GM18507 (cell line): ENCODE measurements around the gene CCL18.
"Not testable (repeated sequence)": the region's sequence is repeated elsewhere in the genome, so short reads cannot be mapped to it uniquely, and the experiment has no call there.

Experiments
- DNase-seq: peaks from one replicate; pipeline ENCODE4 v3.0.0; 2011; ENCODE audit warnings: low read depth; ENCODE audit not compliant: insufficient read length; ENCODE audit errors: extremely low spot score
- FAIRE-seq: peaks from 2 replicates; lab custom pipeline; 2011; peaks lifted over from hg19 to GRCh38; lab: Jason Lieb, UNC

Gene CCL18

DNA sequence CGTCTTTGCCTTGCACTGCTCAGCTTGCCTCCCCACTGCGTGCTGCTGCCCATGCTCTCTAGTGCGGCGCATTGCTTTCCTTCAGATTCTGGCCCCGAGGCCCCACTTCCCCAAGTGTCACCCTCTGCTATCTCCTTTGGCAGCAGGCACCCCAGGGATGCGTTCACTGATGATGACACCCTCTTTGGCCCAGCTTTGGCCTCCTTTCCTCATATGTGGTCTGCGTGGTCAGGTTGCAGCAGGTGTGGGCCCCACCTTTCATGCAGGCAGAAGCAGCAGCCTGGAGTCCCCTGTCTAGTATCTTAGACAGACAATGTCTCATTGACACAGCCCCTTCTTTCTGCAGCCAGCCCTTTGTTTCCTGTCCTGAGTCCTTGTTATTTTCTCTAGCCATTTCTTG lies 30.7 kb downstream of the CCL18 start:
- no peak for DNase-seq
- FAIRE-seq, result no peak

DNA sequence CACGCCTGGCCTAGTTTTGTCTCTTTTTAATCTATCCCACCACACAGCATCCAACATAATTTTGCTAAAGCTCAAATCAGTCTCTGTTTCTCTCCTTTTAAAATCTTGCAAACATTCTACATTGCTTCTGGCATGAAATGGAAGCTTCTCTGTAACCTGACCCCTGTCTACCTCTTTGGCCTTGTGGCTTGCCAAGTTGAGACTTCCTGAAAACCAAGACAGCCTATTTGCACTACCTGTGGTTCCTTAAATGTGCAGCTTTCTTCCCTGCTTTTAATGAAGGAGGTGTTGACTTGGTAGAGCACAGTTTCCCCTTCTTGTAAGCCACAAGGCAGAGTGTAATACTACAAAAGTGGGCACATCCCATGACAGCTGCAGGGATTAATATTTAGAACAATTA lies 31.9 kb downstream of the CCL18 start:
- no peak for DNase-seq
- no peak for FAIRE-seq

DNA sequence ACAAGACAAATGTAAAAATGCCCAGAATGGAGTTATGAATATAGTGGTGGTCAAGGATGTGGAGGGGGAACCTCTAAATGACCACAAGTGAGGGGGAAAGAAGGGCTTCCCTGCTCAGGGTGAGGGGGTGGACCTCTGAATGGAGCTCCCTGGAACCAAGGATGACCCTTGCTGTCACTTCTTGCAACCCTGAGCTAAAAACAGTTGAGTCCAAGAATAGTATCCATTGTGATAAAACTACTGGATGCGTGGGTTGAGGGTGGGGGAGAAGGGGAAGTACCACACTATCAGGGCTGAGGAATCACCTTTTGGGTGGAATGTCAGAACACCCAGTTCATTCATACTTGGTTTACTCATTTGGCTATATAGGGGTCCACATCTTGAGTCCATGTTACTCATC lies 34.9 kb downstream of the CCL18 start:
- FAIRE-seq, DNase-seq: not testable (repeated sequence)

DNA sequence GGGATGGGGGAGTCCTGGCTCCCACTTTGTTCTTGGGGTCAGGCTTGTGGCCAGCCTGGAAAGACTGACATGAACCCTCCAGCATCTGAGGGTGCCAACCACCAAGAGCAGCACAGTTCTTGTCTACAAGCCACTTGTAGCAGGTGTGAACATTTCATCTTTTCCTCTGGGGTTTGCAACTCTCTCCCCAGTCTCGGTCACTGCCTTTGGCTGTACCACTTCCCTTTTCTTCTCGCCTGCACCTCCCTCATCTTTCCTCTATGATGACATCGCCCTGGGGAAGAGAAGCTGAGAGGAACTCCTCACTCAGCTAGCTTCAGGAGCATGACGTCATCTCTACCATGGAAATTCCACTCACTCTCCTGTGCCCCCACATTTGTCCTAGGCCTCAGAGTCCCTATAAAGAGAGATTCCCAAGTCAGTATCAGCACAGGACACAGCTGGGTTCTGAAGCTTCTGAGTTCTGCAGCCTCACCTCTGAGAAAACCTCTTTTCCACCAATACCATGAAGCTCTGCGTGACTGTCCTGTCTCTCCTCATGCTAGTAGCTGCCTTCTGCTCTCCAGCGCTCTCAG lies 39.4 kb downstream of the CCL18 start, which contains the start of gene CCL4:
CCL4 (plus strand) TSS at position 427 of the 575 bp plus-strand sequence; CDS start at position 506, 79 bp downstream.
- not testable (repeated sequence) for DNase-seq, FAIRE-seq

DNA sequence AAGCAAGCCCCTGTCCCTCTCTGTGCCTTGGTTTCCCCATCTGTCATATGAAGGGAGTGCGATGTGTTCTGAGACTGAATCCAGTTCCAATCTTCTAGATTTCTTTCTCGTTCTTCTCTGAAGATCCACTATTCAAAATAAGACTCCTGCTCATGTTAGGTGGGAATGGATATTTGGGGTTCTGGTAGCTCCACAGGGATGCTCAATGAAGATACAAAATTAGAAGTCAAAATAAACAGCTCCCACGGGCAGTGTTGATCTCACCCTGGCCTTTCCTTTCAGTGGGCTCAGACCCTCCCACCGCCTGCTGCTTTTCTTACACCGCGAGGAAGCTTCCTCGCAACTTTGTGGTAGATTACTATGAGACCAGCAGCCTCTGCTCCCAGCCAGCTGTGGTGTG lies 40.2 kb downstream of the CCL18 start:
- FAIRE-seq, DNase-seq: not testable (repeated sequence)

DNA sequence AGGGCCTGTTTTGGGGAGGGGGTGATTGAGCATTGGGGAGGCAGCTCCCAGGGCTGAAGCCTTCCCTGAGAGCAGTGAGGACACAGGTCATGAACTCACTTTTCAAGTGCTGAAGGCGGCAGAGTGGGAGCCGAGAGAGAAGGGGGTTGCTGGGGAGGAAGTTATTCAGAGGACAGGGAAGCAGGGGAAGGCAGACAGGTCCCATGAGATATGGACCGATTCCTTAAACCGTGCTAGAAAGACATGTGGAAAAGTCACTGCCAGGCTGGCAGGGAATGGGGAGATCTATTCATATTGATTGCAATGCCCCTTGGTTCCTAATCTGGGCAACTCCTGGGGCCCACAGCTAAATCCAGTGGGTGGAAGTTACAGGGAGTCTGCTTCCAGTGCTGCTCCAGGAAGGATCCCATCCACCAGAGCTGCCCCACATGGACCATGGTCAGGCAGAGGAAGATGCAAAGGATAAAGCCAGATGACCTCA lies 40.7 kb downstream of the CCL18 start:
- DNase-seq (no peak), FAIRE-seq (no peak)

DNA sequence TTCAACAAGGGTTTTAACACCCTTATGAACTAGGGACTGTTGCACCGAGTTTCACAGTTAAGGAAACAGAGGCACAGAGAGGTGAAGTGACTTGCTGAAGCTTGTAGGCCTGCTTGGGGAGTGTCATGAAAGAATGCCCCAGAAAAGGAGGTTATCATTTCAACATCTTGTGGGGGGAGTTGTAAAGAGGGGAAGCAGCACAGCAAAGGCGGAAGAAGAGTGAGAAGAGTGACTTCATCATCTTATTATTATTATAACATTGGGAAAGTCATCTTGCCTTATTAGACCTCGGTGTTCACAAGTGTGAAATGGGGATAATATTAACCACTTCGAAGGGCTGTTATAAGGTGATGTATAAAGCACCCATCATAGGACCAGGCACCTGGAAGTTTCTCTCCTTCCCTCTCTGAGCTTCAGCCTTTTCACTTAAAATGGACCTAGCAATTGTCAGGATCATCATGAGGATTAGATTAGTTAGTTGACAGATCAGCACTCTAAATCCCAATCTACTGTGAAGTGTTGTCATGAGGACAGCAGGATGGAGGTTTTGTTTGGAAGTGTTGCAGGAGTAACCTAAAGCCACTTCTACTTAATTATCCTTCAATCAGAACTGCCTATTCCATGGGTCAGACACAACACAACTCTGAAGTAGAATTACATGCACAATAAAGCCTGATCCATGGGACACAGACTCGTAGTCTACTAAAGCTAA lies 41.9 kb downstream of the CCL18 start:
- no peak for DNase-seq
- FAIRE-seq, result no peak

DNA sequence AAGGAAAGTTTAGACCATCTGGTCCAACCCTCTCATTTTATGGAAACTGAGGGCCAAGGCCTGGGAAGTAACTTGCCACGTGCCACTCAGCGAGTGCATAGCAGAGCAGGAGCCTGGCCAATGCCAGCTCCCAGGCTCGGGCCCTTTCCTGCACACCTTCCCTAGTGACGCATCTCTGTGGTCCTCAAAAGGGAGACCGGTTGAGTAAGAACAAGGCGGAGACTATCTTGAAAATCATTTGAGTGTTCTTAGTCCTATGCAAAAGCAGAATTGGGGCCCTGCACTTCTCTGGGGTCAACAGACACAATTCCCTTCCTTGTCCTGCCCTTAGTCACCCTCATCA lies 42.4 kb downstream of the CCL18 start:
- DNase-seq (no peak), FAIRE-seq (no peak)

DNA sequence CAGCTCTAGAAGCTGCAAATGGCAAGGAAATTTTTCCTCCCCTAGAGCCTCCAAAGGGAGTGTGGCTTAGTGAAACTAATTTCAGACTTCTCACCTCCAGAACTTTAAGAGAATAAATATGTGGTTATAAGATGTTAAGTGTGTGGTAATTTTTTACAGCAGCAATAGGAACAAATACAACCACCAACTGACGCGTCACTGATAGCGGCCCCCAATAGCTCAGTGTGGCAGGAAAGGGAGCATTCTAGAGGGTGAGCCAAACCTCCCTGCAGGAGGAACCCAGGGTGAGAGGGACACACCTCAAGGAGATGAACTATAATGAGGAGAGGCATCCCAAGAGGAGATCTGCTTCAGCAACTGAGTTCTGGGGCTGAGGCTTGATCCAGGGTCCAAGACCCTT lies 43.6 kb downstream of the CCL18 start:
- DNase-seq (no peak), FAIRE-seq (no peak)

DNA sequence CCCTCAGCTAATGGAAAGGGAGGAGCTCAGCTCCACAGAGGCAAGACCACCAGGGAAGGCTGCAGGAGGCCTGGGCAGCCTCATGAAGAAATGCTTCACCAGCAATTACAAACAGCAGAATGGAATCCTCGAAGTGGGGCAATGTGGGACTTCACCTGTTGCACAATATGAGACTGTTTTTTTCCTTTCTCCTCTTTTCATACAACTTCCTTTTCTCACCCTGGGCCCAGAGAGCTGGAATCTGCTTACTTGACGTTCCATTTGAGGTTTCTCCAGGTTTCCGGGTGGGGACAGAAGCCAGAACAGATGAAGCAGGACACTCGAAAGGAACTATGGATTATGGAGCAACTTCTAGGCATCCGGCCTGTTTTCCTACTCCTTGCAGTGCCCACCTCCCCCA lies 44.2 kb downstream of the CCL18 start:
- FAIRE-seq, DNase-seq: not testable (repeated sequence)

DNA sequence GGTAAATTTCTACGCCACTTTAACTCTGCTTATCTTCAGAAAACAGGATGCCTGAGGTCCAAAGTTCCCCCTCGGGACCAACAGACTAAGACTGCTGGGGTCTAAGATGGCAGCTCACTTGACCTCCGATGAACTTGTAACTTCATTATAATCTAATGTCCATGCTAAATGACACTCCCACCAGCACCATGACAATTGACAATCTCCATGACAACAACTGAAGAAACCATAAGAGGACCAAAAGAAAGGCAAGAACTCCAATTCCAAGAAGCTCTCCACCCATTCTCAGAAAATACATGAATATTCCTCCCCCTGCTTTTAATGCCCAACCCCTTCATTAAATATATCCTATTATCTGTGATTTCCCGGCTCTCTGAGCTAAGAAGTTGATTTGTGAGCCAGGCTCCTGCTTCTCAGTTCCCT lies 47.0 kb downstream of the CCL18 start:
- DNase-seq, result no peak
- FAIRE-seq, result no peak

DNA sequence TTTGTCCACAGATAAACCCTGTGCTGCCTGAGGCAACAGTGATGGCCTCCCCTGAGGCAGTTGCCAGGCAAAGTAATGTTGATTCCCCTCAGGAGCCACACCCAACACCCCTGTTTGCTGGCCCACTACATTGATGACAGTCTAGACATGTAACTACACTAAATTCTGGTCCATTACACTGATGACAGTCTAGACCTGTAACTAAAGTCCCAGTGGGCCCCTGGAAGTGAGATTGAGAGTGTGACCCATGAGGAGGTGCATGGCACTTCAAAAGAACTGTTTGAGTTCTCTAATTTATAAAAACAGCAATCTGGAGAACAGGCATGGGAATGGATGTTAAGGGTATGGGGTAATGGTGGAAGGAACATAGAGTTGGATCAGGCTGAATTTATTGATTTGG lies 48.5 kb downstream of the CCL18 start:
- no peak for DNase-seq
- FAIRE-seq, result no peak

DNA sequence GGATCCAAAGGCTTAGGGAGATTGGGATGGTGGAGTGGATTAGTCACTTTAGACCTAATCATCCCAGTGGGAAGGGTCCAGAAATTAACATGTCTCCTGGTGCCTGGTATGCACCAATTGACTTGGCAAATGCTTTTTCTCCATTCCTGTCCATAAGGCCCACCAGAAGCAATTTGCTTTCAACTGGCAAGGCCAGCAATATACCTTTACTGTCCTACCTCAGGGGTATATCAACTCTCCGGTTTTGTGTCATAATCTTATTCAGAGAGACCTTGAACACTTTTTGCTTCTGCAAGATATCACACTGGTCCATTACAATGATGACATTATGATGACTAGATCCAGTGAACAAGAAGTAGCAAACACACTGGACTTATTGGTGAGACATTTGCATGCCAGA lies 49.1 kb downstream of the CCL18 start:
- FAIRE-seq, DNase-seq: not testable (repeated sequence)

DNA sequence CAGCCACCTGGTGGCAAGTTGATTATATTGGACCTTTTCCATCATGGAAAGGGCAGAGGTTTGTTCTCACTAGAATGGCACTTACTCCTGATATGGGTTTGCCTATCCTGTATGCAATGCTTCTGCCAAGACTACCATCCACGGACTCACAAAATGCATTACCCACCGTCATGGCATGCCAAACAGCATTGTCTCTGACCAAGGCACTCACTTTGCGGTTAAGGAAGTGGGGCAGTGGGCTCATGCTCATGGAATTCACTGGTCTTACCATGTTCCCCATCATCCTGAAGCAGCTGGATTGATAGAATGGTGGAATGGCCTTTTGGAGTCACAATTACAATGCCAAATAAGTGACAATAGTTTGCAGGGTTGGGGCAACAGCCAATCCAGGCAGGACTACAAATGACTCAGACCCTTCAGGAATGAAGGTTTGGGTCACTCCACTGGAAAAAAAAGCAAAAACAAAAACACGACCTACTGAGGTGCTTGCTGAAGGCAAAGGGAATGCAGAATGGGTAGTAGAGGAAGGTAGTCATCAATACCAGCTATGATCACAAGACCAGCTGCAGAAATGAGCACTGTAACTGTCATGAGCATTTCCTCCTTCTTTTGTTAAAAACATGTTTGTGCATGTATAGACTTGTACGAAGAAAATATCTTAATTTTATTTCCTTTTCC lies 51.0 kb downstream of the CCL18 start:
- not testable (repeated sequence) for FAIRE-seq, DNase-seq

DNA sequence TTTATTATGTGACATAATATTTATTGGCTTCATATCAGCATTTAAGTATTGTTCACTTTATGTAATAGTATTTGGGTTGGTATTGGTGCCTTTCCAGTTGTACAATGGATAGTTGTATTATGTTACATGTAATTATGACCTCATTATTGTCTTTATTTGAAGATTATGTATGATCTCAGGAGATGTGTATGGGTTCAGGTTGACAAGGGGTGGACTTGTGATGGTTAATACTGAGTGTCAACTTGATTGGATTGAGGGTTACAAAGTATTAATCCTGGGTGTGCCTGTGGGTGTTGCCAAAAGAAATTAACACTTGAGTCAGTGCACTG lies 51.5 kb downstream of the CCL18 start:
- DNase-seq, FAIRE-seq: not testable (repeated sequence)

DNA sequence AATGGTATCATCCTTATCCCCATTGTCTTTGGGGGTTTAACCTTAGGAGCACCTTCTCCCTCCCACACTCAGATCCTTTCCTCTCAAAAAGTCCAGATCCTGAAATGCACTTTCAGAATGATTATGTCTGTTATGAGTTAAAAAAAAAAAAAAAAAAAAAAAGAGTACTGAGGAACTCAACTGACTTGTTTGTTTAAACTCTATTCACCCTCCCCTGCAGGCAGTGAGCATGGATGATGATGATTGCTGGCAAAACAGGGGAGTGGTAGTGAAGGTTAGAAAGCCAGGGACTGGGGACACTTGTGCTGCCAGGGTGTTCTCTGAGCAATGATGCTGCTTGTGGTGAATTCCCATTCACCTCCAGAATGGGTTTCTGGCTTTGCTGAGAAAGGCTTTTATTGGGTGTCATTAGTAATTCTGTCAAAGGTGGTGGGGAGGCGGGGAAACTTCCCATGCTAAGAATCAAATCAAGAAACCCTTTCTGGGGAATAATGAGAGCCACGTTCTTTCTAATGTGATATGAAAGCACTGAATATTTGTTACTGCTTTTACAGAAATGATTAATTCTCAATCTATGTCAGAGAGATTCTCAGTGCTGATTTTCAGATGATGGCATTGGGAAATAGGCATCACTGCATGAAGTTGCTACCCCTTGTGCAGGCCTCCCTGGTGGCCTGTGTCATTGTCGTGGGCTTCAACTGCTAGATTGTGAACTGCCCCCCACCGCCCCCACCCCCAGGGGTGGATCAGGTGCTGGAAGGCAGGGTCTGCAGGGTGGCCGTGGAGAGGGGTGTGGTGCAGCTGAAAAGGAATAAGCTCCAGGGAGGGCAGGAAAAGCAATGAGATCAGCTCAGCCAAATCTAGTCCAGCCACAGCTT lies 53.7 kb downstream of the CCL18 start:
- DNase-seq, result no peak
- FAIRE-seq, result no peak

DNA sequence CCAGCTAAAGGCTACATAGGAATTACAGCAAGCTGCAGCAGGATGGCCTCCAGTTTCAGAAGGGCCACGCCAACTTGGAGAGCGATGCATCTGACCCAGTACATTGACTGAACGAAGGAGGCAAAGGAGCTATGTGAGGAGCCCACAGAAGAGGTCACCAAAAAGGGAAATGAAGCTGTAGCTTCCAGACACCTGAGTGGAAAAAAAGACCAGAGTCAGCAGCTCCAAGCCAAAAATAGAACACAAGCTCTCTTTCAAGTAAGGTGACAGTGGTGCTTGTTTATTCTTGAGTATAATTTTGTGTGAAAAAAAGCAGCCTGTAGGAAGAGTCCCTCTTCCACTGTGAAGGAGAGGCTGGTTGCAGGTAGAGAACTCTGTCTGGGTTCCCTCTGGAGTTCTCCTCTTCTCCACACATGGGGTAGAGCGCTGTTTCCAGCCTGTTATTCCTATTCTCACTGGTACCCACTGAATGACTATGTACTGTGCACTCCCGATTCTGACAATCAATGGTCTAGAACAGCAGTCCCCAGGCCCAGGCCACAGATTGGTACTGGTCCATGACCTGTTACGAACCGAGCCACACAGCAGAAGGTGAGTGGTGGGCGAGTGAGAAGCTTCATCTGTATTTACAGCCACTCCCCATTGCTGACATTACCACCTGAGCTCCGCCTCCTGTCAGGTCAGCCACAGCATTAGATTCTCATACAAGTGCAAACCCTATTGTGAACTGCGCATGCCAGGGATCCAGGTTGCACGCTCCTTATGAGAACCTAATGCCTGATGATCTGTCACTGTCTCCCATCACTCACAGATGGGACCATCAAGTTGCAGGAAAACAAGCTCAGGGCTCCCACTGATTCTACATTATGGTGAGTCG lies 54.6 kb downstream of the CCL18 start:
- FAIRE-seq, result no peak

DNA sequence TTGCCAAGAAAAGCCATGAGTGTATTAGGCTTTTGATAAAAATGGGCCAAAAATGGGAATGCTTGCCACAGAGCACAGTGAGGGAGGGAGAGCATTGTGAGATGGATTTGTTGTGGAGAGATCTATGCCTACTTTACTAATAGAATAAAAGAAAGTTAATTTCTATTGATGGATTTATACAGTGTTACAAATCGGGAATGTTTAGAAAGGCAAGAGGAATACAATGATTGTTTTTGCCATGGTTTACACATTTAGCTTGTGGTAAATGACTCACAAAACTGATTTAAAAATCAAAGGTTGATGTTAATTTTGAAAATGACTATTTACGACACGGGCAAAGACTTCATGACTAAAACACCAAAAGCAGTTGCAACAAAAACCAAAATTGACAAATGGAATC lies 56.1 kb downstream of the CCL18 start:
- DNase-seq (no peak), FAIRE-seq (no peak)

More for the DNA sequence above, 54.6 kb downstream of the CCL18 start:
- DNase-seq, result no peak

DNA sequence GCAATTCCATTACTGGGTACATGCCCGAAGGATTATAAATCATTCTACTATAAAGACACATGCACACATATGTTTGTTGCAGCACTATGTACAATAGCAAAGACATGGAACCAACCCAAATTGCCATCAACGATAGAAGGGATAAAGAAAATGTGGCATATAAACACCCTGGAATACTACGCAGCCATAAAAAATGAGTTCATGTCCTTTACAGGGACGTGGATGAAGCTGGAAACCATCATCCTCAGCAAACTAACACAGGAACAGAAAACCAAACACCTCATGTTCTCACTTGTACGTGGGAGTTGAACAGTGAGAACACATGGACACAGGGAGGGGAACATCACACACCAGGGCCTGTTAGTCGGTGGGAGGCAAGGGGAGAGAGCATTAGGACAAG lies 57.0 kb downstream of the CCL18 start:
- FAIRE-seq, DNase-seq: not testable (repeated sequence)
